NK-92 (cell line): ENCODE data around the gene AEBP2.
"Not testable (repeated sequence)": the region's sequence is repeated elsewhere in the genome, so short reads cannot be mapped to it uniquely, and the experiment has no call there.

Source experiments
- DNase-seq: peaks from one replicate; lab custom pipeline; 2025; ENCODE audit not compliant: unreplicated experiment; lab: John Stamatoyannopoulos, UW

AEBP2 gene

GRCh38 chr12:19421503-19422282 lies 17.6 kb upstream of the AEBP2 start:
- DNase-seq = no peak

GRCh38 chr12:19423166-19423930 lies 15.9 kb upstream of the AEBP2 start:
- no peak for DNase-seq

GRCh38 chr12:19428246-19428645 lies 11.0 kb upstream of the AEBP2 start:
- no peak for DNase-seq

GRCh38 chr12:19429491-19429890 lies 9.8 kb upstream of the AEBP2 start:
- DNase-seq = not testable (repeated sequence)

DNA sequence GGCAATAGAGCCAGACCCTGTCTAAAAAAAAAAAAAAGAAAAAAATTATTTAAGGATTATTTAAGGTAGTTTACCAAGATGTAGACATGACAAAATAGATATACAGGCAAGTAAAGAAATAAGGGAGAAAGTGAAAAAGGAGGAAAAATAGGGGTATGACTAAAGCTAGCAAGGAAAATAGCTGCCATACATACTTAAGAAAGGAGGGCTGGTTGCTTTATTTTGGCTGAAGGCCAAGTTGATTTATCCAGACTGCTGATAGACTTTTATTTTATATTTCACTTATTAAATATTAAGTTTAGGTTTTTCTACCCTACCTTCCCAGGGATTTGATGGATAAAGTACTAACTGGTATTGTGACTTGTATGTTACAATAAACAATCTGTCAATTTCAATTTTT lies 8.3 kb upstream of the AEBP2 start:
- no peak for DNase-seq

GRCh38 chr12:19431407-19432308 lies 7.6 kb upstream of the AEBP2 start:
- DNase-seq = no peak

DNA sequence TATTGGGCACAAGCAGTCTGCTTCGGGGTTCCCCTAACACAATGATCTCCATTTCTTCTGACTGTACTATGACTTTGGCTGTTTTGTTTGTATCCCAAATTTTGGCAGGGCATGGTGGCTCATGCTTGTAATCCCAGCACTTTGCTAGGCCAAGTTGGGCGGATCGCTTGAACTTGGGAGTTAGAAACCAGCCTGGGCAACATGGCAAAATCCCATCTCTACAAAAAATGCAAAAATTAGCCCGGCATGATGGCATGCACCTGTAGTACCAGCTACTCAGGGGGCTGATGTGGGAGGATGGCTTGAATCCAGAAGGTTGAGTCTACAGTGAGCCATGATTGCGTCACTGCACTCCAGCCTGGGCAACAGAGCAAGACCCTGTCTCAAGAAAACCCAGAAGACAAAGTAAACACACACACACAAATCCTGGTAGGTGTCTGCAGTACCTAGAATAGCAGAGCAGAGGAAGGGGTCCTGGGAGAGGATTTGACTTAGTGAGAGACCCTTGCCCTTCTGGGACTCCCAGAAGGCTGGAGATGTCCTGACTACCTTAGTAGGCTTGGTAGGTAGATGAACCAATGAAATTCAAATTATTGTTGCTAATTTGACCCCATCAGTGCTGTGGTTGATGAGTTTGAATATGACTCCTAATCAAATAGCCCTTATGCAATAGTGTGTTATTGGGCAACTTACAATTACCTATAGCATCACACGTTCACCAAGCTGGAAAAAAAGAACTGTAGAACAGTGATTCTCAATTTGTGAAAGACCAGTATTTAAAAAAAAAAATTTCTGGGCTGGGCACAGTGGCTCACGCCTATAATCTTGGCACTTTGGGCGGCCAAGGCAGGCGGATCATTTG lies 6.8 kb upstream of the AEBP2 start:
- DNase-seq = no peak

- no peak for DNase-seq
Observed at GRCh38 chr12:19434538-19434937, 4.8 kb upstream of the AEBP2 start.

GRCh38 chr12:19435831-19436497 lies 3.3 kb upstream of the AEBP2 start:
- DNase-seq = no peak

DNA sequence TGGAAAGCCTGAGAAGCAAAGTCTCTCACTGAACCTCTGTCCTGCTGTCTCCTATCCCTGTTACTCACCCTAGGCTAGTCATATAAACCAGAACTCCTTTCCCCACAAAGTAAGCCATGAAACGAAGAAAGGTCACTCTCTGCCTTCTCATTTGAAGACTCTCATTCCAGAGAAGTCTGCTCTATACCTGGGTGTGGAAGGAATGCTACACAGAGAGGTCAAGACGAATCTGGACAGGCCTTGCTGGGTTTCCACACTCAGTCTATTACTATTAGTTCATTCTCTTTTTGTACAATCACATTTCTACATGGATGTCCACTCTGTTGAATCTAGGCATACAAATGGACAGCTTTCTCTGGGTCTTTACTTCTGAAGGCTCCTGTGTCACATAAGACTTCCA lies 2.4 kb upstream of the AEBP2 start:
- DNase-seq = no peak

DNA sequence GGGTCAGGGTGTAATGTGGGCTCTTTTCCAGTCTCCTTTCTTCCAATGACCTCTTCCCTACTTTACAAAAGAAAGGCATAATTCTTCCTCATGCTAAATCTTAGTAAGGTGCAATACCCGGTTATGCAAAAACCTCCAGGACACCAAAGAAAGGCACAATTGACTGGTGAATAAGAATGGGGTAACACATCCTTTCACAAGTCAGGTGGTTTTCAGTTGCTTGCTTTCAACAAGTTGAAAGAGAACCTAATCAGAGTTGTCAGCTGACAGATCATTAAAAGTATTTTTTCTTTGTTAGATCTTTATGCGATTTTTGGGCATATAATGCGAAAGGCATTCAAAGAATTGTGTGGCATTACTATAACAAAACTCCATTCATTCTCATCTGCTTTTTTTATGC lies 1.3 kb upstream of the AEBP2 start:
- DNase-seq = no peak

- DNase-seq = no peak
Observed at GRCh38 chr12:19440019-19440858, 947 bp downstream of the AEBP2 start.

DNA sequence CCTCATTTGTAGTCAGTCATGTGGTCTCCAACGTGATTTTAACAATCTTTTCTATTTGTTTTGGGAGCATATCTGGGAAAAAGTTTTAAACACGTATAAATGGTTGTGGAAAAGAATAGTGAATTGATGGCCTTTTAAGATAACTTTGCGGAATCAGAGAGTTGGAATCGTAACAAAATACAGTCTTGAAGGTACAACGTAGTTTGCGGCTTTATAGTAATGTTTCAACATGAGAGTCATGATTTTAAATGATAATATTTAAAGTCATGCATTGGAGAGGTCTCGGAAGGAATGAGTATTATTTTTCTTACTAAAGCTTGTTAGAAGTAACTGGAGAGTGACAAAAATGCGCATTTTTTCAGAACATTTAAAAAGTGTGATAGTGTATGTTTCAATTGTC lies 1.6 kb downstream of the AEBP2 start:
- no peak for DNase-seq

GRCh38 chr12:19443585-19443984 lies 4.3 kb downstream of the AEBP2 start:
- DNase-seq = no peak

DNA sequence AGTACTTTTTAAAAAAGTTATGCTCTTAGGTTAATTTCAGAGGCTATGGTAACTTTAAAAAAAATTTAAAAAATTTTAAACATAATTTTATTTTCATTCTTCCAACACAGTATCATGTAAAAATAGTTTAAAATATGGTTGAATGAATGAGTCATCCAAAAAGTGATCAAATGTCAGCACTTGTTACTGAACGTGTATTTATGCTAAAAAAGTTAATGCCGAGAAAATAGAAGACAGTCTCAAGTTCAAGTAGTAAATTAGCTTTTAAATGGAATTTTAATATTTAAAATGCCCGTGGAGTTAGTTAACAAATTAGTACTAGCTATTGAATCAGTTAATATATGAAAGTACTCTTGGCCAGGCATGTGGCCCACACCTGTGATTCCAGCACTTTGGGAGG lies 4.8 kb downstream of the AEBP2 start:
- no peak for DNase-seq

DNA sequence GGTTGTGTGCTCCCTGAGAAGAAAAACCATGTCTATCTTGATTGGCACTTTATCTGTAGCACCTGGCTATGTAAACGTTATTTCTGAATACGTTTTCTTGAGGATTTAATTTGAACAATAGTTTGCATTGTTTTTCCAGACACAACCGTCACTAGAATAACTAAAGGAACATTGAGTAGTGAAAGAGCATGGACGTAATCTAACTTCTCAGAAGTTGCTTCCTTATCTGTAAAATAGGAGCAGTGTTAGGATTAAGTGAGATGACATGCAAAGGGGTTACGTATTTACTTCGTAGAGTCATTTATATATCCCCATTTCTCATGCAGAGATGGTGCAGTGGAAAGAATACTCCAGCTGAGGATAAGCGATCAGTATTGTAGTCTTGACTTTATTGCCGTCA lies 8.1 kb downstream of the AEBP2 start:
- no peak for DNase-seq

- no peak for DNase-seq
Observed at GRCh38 chr12:19449814-19450213, 10.5 kb downstream of the AEBP2 start.

- DNase-seq = no peak
Observed at GRCh38 chr12:19450362-19450761, 11.1 kb downstream of the AEBP2 start.

GRCh38 chr12:19451196-19451595 lies 11.9 kb downstream of the AEBP2 start:
- no peak for DNase-seq
